ENCODE results near the gene KASH5. TPM values are rescaled to one million over a fixed set of nuclear protein-coding genes. Genes with fewer than 3 reads are reported as not detected.
A peak's percentile ranks its signal among the peaks of the same experiment; 100 is the strongest.

Gene KASH5
- total RNA-seq, 4 donors from 2014 or later, result not detected

DNA sequence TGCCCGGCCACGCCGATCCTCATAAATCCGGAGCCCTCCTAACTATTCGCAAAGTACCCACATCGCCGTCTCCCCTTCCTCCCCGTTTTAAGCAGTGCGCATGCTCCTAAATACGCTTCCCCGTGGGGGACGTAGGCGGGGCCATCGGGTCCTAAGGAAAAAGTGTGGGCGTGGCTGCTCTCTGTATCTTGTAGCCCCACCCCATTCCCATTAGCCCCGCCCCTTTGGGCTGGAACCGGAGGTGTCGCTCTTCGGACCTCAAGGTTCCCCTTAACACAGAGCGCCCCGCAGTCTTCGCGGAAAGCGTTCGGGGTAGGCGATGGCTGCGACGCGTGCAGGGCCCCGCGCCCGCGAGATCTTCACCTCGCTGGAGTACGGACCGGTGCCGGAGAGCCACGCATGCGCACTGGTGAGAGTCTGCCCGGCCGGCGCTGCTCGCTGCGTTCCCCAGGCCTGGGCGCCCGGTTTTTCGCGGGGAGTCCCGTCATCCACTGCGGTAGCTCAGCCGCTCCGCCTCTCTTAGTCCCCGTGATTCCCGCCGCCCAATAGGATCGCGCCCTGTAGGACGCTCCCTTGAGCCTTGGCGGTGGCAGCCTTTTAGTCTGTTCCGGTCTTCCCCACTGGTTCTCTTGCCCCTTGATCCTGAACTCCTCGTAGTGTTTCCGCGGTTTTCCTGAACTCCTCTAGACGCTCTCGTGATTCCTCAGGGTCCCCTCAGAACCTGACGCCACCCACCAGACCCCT, 65.1 kb downstream of the KASH5 start, which contains the start of gene ALDH16A1:
Gene ALDH16A1, plus strand, starts transcription at position 213 of the 744 bp plus-strand sequence. Its CDS starts 107 bp downstream, at position 320.
- Histone ChIP-seq H3K4me3 (peak within 1 kb of the TSS; percentile 46 to 94 (median 79)), H3K27ac (peak within 1 kb of the TSS; percentile 96 to 99 (median 98)), H3K9me3 (no peaks in the 10 kb centered on the region), H3K36me3 (peaks cover 0 to 33% (median 5%) of the 10 kb centered on the region in 3 donors), H3K27me3 (no peaks in the 10 kb centered on the region), H3K4me1 (peaks cover 10 to 71% (median 18%) of the 10 kb centered on the region in 3 donors)
- WGBS, 2 donors, result 0 to 1% methylated on average over 25 to 31 of the region's 66 CpGs
- intact Hi-C loops (cut with DNase I), result no loop called here
- DNase-seq, result peak; percentile 87
- TF ChIP-seq, protein P1, sequence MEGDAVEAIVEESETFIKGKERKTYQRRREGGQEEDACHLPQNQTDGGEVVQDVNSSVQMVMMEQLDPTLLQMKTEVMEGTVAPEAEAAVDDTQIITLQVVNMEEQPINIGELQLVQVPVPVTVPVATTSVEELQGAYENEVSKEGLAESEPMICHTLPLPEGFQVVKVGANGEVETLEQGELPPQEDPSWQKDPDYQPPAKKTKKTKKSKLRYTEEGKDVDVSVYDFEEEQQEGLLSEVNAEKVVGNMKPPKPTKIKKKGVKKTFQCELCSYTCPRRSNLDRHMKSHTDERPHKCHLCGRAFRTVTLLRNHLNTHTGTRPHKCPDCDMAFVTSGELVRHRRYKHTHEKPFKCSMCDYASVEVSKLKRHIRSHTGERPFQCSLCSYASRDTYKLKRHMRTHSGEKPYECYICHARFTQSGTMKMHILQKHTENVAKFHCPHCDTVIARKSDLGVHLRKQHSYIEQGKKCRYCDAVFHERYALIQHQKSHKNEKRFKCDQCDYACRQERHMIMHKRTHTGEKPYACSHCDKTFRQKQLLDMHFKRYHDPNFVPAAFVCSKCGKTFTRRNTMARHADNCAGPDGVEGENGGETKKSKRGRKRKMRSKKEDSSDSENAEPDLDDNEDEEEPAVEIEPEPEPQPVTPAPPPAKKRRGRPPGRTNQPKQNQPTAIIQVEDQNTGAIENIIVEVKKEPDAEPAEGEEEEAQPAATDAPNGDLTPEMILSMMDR (IDR thresholded peaks at IDR 0.05), result peak in 1 of 6 experiments; percentile 32
- TF ChIP-seq POLR2A (IDR thresholded peaks at IDR 0.05), result peak in 3 of 4 donors; percentile 35 to 93 (median 75)

DNA sequence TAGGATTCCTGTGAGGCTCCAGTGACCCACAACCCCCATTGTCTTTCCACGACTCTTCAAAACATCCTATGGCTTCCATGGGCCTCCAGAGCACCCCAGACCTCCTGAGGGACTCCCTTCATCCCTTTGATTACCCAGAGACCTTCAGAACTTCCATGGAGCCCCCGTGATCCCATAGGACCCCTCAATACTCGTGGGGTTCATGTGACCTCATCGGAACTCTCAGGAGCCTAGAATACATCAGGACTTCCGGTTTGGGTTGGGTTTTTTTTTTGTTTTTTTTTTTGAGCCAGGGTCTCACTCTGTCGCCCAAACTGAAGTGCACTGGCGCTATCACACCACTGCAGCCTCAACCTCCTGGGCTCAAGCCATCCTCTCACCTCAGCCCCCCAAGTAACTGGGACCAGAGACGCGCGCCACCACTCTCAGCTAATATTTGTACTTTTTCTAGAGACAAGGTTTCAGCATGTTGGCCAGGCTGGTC, 65.8 kb downstream of the KASH5 start:
- Histone ChIP-seq H3K4me3 (peak overlapping the region; percentile 46 to 94 (median 78)), H3K9me3 (no peaks in the 10 kb centered on the region), H3K4me1 (peaks cover 10 to 74% (median 20%) of the 10 kb centered on the region in 3 donors), H3K36me3 (peaks cover 0 to 32% (median 5%) of the 10 kb centered on the region in 3 donors), H3K27me3 (no peaks in the 10 kb centered on the region), H3K27ac (peak overlapping the region; percentile 96 to 99 (median 98))
- TF ChIP-seq POLR2A (IDR thresholded peaks at IDR 0.05), result no peak
- intact Hi-C loops (cut with DNase I), result no loop called here
- 29 to 38% methylated on average over 7 to 10 of the region's 10 CpGs for WGBS, 2 donors
- DNase-seq, result no peak

DNA sequence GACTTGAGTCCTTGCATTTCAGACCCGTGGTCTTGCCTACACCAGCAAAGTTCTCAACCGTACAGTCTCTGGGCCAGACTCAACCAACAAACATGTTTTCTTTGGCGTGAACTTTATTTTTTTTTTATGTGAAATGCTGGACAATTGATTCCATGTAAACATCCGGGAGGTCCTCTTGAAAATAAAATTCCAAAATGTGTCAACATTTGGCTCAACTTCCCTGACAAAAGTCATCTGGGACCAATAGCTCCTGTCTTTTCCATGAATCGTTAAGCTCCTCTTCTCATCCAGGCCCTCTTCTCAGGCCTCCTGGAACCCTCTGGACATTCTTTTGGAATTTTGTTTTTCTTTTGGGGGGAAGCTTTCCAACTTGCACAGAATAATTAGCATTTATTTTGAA, 67.7 kb downstream of the KASH5 start:
- WGBS, 2 donors, result 63 to 69% methylated on average over 5 of the region's 5 CpGs
- Histone ChIP-seq H3K27ac (peak overlapping the region; percentile 31 to 97 (median 64)), H3K36me3 (peaks cover 0 to 38% (median 9%) of the 10 kb centered on the region in 3 donors), H3K9me3 (no peaks in the 10 kb centered on the region), H3K4me3 (no peak overlapping the region), H3K27me3 (no peaks in the 10 kb centered on the region), H3K4me1 (peaks cover 5 to 60% (median 17%) of the 10 kb centered on the region in 3 donors)
- no peak for DNase-seq
- TF ChIP-seq, protein P1 (IDR thresholded peaks at IDR 0.05), result no peak
- no peak for TF ChIP-seq POLR2A (IDR thresholded peaks at IDR 0.05)
- intact Hi-C loops (cut with DNase I), result no loop called here

DNA sequence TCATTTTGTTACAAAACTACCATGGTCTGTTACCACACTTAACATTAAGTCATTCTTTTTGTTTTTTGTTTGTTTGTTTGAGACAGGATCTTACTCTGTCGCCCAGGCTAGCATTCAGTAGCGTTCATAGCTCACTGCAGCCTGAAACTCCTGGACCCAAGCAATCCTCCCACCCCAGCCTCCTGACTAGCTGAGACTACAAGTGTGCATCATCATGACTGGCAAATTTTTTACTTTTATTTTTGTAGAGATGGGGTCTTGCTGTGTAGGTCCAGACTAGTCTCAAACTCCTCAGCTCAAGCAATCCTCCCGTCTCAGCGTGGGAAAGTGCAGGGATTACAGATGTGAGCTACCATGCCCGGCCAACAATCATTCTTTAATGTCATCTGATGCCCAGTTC, 68.3 kb downstream of the KASH5 start:
- intact Hi-C loops (cut with DNase I), result no loop called here
- no peak overlapping the region for H3K4me3 ChIP-seq
- peaks cover 0 to 44% (median 9%) of the 10 kb centered on the region in 3 donors for H3K36me3 ChIP-seq
- H3K4me1 ChIP-seq, result peaks cover 4 to 54% (median 16%) of the 10 kb centered on the region in 3 donors
- no peaks in the 10 kb centered on the region for H3K27me3 ChIP-seq
- WGBS, 2 donors, result 65 to 90% methylated on average over 5 of the region's 5 CpGs
- TF ChIP-seq, protein P1 (IDR thresholded peaks at IDR 0.05), result no peak
- no peak for TF ChIP-seq POLR2A (IDR thresholded peaks at IDR 0.05)
- H3K9me3 ChIP-seq, result no peaks in the 10 kb centered on the region
- DNase-seq, result no peak
- peak overlapping the region; percentile 31 to 83 (median 78) for H3K27ac ChIP-seq

DNA sequence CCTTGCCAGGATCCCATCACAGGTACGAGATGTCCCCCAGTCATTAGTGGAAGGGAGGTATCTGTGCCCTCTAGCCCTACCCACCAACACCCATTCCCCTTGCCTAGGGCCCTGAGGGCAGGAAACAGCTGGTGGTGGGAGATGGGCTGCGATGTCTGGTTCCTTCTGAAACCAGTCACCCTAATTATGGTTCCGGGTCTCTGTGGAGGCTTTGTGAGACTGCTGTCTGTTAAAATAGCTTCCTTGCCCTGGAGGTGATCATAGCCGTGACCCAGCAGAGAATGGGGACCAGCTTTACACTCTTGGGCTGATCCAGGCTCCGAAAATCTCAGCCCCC, 70.5 kb downstream of the KASH5 start:
- Histone ChIP-seq H3K4me1 (peaks cover 4 to 43% (median 16%) of the 10 kb centered on the region in 3 donors), H3K27ac (peak overlapping the region; percentile 28 to 83 (median 78)), H3K36me3 (peaks cover 0 to 57% (median 9%) of the 10 kb centered on the region in 3 donors), H3K9me3 (no peaks in the 10 kb centered on the region), H3K27me3 (no peaks in the 10 kb centered on the region), H3K4me3 (no peak overlapping the region)
- 81 to 89% methylated on average over 3 to 5 of the region's 5 CpGs for WGBS, 2 donors
- intact Hi-C loops (cut with DNase I), result no loop called here
- TF ChIP-seq, protein P1 (IDR thresholded peaks at IDR 0.05), result no peak
- no peak for TF ChIP-seq POLR2A (IDR thresholded peaks at IDR 0.05)
- DNase-seq, result no peak

Measured in esophagus squamous epithelium (tissue), 5 donors.